ENCODE results near the gene SRSF10.

GRCh38 chr1:24022581-24023361 is 42.6 kb upstream of the SRSF10 start:
- TF ChIP-seq SRF (IDR thresholded peaks at IDR 0.05; ENCODE audit: low read depth, low read length) (no peak), GABPA (IDR thresholded peaks at IDR 0.05; ENCODE audit: borderline replicate concordance, insufficient read depth, low read length) (no peak)

All from H1 (cell line).